Loucy (cell line): ENCODE measurements around the gene SND1.

Source experiments
- EZH2phosphoT487 ChIP-seq: fragments of 200-600 bp; IDR thresholded peaks from 2 replicates; pipeline ENCODE4 v1.6.1; 2018; ENCODE audit warnings: antibody characterized with exemption, mild to moderate bottlenecking, moderate library complexity, borderline replicate concordance
- TF ChIP-seq, protein P1 (sequence below): fragments of 200-600 bp; sonication (generic); conservative IDR thresholded peaks from 2 replicates; pipeline ENCODE4 v1.5.1; 2014; ENCODE audit warnings: mild to moderate bottlenecking, antibody characterized with exemption, low read length

DNA sequence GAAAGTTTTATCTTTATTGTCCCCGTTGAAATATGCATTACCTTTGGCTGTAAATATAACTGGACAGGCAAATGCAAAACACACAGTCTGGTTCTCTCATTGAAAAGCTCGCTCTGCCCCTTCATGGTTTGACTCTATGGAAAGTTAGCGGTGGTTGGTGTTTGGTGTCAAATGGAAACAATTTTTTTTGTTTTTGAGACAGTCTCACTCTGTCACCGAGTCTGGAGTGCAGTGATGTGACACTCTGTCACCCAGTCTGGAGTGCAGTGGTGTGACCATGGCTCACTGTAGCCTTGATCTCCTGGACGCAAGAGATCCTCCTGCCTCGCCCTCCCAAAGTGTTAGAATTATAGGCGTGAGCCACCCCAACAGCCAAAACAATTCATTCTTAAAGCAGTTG is 229.6 kb downstream of the SND1 start:
- TF ChIP-seq, protein P1, sequence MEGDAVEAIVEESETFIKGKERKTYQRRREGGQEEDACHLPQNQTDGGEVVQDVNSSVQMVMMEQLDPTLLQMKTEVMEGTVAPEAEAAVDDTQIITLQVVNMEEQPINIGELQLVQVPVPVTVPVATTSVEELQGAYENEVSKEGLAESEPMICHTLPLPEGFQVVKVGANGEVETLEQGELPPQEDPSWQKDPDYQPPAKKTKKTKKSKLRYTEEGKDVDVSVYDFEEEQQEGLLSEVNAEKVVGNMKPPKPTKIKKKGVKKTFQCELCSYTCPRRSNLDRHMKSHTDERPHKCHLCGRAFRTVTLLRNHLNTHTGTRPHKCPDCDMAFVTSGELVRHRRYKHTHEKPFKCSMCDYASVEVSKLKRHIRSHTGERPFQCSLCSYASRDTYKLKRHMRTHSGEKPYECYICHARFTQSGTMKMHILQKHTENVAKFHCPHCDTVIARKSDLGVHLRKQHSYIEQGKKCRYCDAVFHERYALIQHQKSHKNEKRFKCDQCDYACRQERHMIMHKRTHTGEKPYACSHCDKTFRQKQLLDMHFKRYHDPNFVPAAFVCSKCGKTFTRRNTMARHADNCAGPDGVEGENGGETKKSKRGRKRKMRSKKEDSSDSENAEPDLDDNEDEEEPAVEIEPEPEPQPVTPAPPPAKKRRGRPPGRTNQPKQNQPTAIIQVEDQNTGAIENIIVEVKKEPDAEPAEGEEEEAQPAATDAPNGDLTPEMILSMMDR = no peak
- no peak for TF ChIP-seq EZH2phosphoT487
